Endothelial cell of umbilical vein (primary cell): ENCODE measurements around the gene PLA2G4E. TPM values are rescaled to one million over a fixed set of nuclear protein-coding genes. Genes with fewer than 3 reads are reported as not detected.

Source experiments
- Bru-seq: library from RNA; stranded (reverse); fragments of 400-500 nt; gene quantifications from one replicate; lab custom pipeline; 2021; lab: Mats Ljungman, UMichigan
- BruChase-seq, 2 experiments: library from RNA; stranded (reverse); fragments of 400-500 nt; gene quantifications; one replicate each; lab custom pipeline; 2021; lab: Mats Ljungman, UMichigan
- BruUV-seq: library from RNA; stranded (reverse); fragments of 400-500 nt; replicated peaks from 2 replicates; lab custom pipeline; 2021; lab: Mats Ljungman, UMichigan
- CTCF ChIA-PET: fragments of 300-600, 350-600 bp; sonication (Branson Sonifier 250); formaldehyde crosslinking; loops from one replicate; lab custom pipeline; 2021; ENCODE audit warnings: antibody characterized with exemption, inconsistent platforms; lab: Charles Lee
- POLR2A ChIA-PET: fragments of 300-600, 350-600 bp; sonication (Branson Sonifier 250); formaldehyde crosslinking; loops from one replicate; lab custom pipeline; 2021; ENCODE audit warnings: antibody characterized with exemption, inconsistent platforms; lab: Charles Lee
- DNase-seq: peaks from one replicate; pipeline ENCODE4 v3.0.0-alpha.2; 2011; ENCODE audit warnings: low read depth, low spot score
- FAIRE-seq: peaks from 2 replicates; lab custom pipeline; 2011; peaks lifted over from hg19 to GRCh38; lab: Jason Lieb, UNC
- H2AFZ ChIP-seq: 2 replicates; pipeline ENCODE4 v1.6.0; 2012; ENCODE audit warnings: low read depth, low read length, control low read depth, inconsistent platforms
- H3K27ac ChIP-seq: 2 replicates; pipeline ENCODE4 v1.5.1; 2011; ENCODE audit warnings: low read depth, mild to moderate bottlenecking, control low read depth, low read length, moderate library complexity; ENCODE audit not compliant: insufficient read depth
- H3K27me3 ChIP-seq, 2 experiments: 2 replicates each; pipeline versions ENCODE4 v1.6.0 to v1.6.1; 2011; ENCODE audit warnings: low read length in 2 of 2, mixed read lengths in 1 of 2; ENCODE audit not compliant: control insufficient read depth in 2 of 2, insufficient read depth in 2 of 2
- H3K36me3 ChIP-seq, 2 experiments: 2 replicates in 1 of 2; 3 replicates in 1 of 2; pipeline ENCODE4 v1.5.1; 2011; ENCODE audit warnings: low read length in 2 of 2, mild to moderate bottlenecking in 1 of 2, moderate library complexity in 1 of 2; ENCODE audit not compliant: control insufficient read depth in 2 of 2, insufficient read depth in 2 of 2; ENCODE audit errors: extremely low read depth in 1 of 2
- H3K4me1 ChIP-seq: 3 replicates; pipeline ENCODE4 v1.5.1; 2011; ENCODE audit warnings: mild to moderate bottlenecking, low read length; ENCODE audit not compliant: control insufficient read depth, insufficient read depth; ENCODE audit errors: extremely low read depth
- H3K4me2 ChIP-seq: 2 replicates; pipeline ENCODE4 v1.6.1; 2011; ENCODE audit warnings: low read length, control low read depth, mixed read lengths; ENCODE audit not compliant: insufficient read depth
- H3K4me3 ChIP-seq, 3 experiments: fragments of 200-600 bp in 1 of 3; sonication (generic), shearing (Covaris generic) in 1 of 3; replicated peaks in 1 of 3; 2 replicates each; pipeline ENCODE4 v1.5.1; 2011 to 2016; ENCODE audit warnings: control low read depth in 3 of 3, low read length in 3 of 3, mild to moderate bottlenecking in 2 of 3, inconsistent platforms in 1 of 3, low read depth in 1 of 3, moderate library complexity in 1 of 3; ENCODE audit not compliant: insufficient read depth in 1 of 3
- H3K79me2 ChIP-seq: 2 replicates; pipeline ENCODE4 v1.6.0; 2012; ENCODE audit warnings: low read length, inconsistent platforms; ENCODE audit not compliant: control insufficient read depth, insufficient read depth
- H3K9ac ChIP-seq: replicated peaks from 2 replicates; pipeline ENCODE3; 2011; ENCODE audit warnings: low read length, control low read depth; ENCODE audit not compliant: insufficient read depth; ENCODE audit errors: extremely low read depth
- H3K9me1 ChIP-seq: replicated peaks from 3 replicates; pipeline ENCODE4 v1.6.0; 2011; ENCODE audit warnings: mild to moderate bottlenecking, low read length; ENCODE audit not compliant: control insufficient read depth, insufficient read depth; ENCODE audit errors: extremely low read depth
- H3K9me3 ChIP-seq: replicated peaks from 2 replicates; pipeline ENCODE4 v1.5.1; 2012; ENCODE audit warnings: low read length, inconsistent platforms; ENCODE audit not compliant: control insufficient read depth, insufficient read depth
- H4K20me1 ChIP-seq: replicated peaks from 2 replicates; pipeline ENCODE3; 2011; ENCODE audit warnings: mild to moderate bottlenecking, low read length; ENCODE audit not compliant: control insufficient read depth, insufficient read depth; ENCODE audit errors: extremely low read depth
- CTCF ChIP-seq, 2 donors: IDR thresholded peaks; 1 replicate in 1 of 2; 2 replicates in 1 of 2; pipeline ENCODE4 v1.5.1; 2011; ENCODE audit warnings: low read length in 2 of 2, mild to moderate bottlenecking in 2 of 2, moderate library complexity in 2 of 2, control low read depth in 1 of 2, inconsistent platforms in 1 of 2, low read depth in 1 of 2; ENCODE audit not compliant: insufficient read depth in 1 of 2; ENCODE audit errors: extremely low read depth in 1 of 2
- EZH2 ChIP-seq: IDR thresholded peaks from 2 replicates; pipeline ENCODE4 v1.6.1; 2012; ENCODE audit warnings: borderline replicate concordance, low read depth, mild to moderate bottlenecking, moderate library complexity, low read length, inconsistent platforms; ENCODE audit not compliant: severe bottlenecking
- FOS ChIP-seq: IDR thresholded peaks from 2 replicates; pipeline ENCODE4 v1.6.1; 2011; ENCODE audit warnings: mild to moderate bottlenecking, low read length, moderate library complexity, borderline replicate concordance; ENCODE audit not compliant: insufficient read depth
- GATA2 ChIP-seq: IDR thresholded peaks from 2 replicates; pipeline ENCODE4 v1.7.0; 2011; ENCODE audit warnings: low read depth, mild to moderate bottlenecking, moderate library complexity, mixed read lengths, low read length; ENCODE audit not compliant: insufficient read length, insufficient read depth
- JUN ChIP-seq: IDR thresholded peaks from 2 replicates; pipeline ENCODE4 v1.6.1; 2011; ENCODE audit warnings: borderline replicate concordance, low read depth; ENCODE audit not compliant: insufficient read length, insufficient read depth
- MAX ChIP-seq: IDR thresholded peaks from 2 replicates; pipeline ENCODE4 v1.6.1; 2011; ENCODE audit not compliant: insufficient read depth, insufficient read length
- MYC ChIP-seq: IDR thresholded peaks from one replicate; pipeline ENCODE4 v1.6.1; 2011; ENCODE audit warnings: mild to moderate bottlenecking, low read depth, low read length
- POLR2A ChIP-seq: IDR thresholded peaks from 2 replicates; pipeline ENCODE4 v1.6.1; 2012; ENCODE audit warnings: low read depth, mild to moderate bottlenecking, control low read depth, low read length
- POLR2AphosphoS5 ChIP-seq: IDR thresholded peaks from 2 replicates; pipeline ENCODE4 v1.6.1; 2012; ENCODE audit warnings: low read depth, mild to moderate bottlenecking, control low read depth, low read length, moderate library complexity; ENCODE audit not compliant: insufficient read depth
- dilution Hi-C: fragments of 300-500 bp; cut with MboI; formaldehyde crosslinking; loops from one replicate; pipeline ENCODE4 v1.15.0; 2019; ENCODE audit warnings: low sequenced_read_pairs; ENCODE audit not compliant: extremely low pct_ligation_motif_present
- intact Hi-C: fragments of 100-400 bp; cut with micrococcal nuclease; formaldehyde crosslinking; loops from one replicate; pipeline ENCODE4 v1.10.0; 2022
- long read RNA-seq: library from polyadenylated mRNA; stranded (forward); transcript quantifications from one replicate; pipeline ENCODE4 v2.0.0, GENCODE V29; 2021
- polyA minus RNA-seq, 3 experiments: library from RNA; depleted of rRNA, polyadenylated mRNA; stranded (reverse); fragments of >200 nt; gene quantifications; 1 replicate in 1 of 3; 2 replicates in 2 of 3; pipeline ENCODE4 v1.2.3, GENCODE V29; 2011
- polyA plus RNA-seq, 4 experiments: library from polyadenylated mRNA; depleted of rRNA in 3 of 4; stranded (reverse) in 3 of 4; unstranded in 1 of 4; fragments of >200 nt; gene quantifications; 2 replicates each; pipeline versions ENCODE4 v1.2.1 to v1.2.3, GENCODE V29; 2011 to 2012; ENCODE audit warnings: missing spikeins in 1 of 4
- total RNA-seq: library from RNA; stranded (reverse); gene quantifications from 2 replicates; pipeline ENCODE4 v1.2.3, GENCODE V29; 2021

Gene PLA2G4E
- total RNA-seq = not detected in 2 replicates
- polyA plus RNA-seq = not detected in 2 replicates
- not detected in 2 replicates for polyA plus RNA-seq (2011; cell fraction: cytosol; rRNA removed)
- polyA plus RNA-seq (2011; cell fraction: nucleus; rRNA removed) = not detected in 2 replicates
- polyA plus RNA-seq (2012) = not detected in 2 replicates
- polyA minus RNA-seq = not detected in 2 replicates
- polyA minus RNA-seq (2011; cell fraction: cytosol; rRNA and poly(A)+ RNA removed) = not detected
- polyA minus RNA-seq (2011; cell fraction: nucleus; rRNA and poly(A)+ RNA removed) = not detected in 2 replicates
- not detected for Bru-seq, nascent RNA
- not detected for BruChase-seq, experiment 1, labeled RNA remaining after a 6-hour chase
- not detected for BruChase-seq, experiment 2, labeled RNA remaining after a 2-hour chase
- long read RNA-seq = 0 reads

- H3K4me2 ChIP-seq = no peak within 1 kb of the TSS
- ChIA-PET POLR2A (no interaction called here), CTCF (interaction anchor here (1.6 kb wide), 1 partner anchor 8 kb away, joined by 4 read pairs; no protein-coding TSS in a partner anchor)
- no peaks in the 10 kb centered on the region for H4K20me1 ChIP-seq
- DNase-seq = no peak
- H3K79me2 ChIP-seq = no peaks in the 10 kb centered on the region
- no TSS peak for BruUV-seq
- H3K27ac ChIP-seq = no peak within 1 kb of the TSS
- H3K4me1 ChIP-seq = no peaks in the 10 kb centered on the region
- intact Hi-C loops = no loop called here
- H2AFZ ChIP-seq = no peak within 1 kb of the TSS
- no peak within 1 kb of the TSS for H3K9ac ChIP-seq
- H3K4me3 ChIP-seq = no peak within 1 kb of the TSS
- dilution Hi-C loops = no loop called here
- no peaks in the 10 kb centered on the region for H3K9me3 ChIP-seq
- H3K9me1 ChIP-seq = no peaks in the 10 kb centered on the region
- H3K36me3 ChIP-seq = no peaks in the 10 kb centered on the region
- FAIRE-seq = no peak
- no peak for TF ChIP-seq CTCF (IDR thresholded peaks at IDR 0.05; ENCODE audit: extremely low read depth in 1 of 2, insufficient read depth in 1 of 2, low read depth in 1 of 2, low read length in 2 of 2)
- TF ChIP-seq EZH2 = no peak
- no peak for TF ChIP-seq POLR2A
- TF ChIP-seq MYC = no peak
- TF ChIP-seq FOS = no peak
- no peak for TF ChIP-seq POLR2AphosphoS5
- no peak for TF ChIP-seq GATA2
- TF ChIP-seq JUN = no peak
- no peak for TF ChIP-seq MAX
- H3K27me3 ChIP-seq = peaks cover 2 to 9% of the 10 kb centered on the region in 2 experiments
Observed at GRCh38 chr15:42020713-42021273, at the start of gene PLA2G4E. Gene PLA2G4E (minus strand): TSS chr15:42021042. CDS start chr15:42021030, 12 bp downstream.
